ENCODE results near the gene PPP1R7.

The PPP1R7 gene

GRCh38 chr2:241198381-241199279 lies 48.4 kb downstream of the PPP1R7 start:
- no peak for DNase-seq

- DNase-seq, result no peak
Observed at GRCh38 chr2:241199286-241199685, 49.0 kb downstream of the PPP1R7 start.

GRCh38 chr2:241199897-241200821 lies 49.9 kb downstream of the PPP1R7 start:
- no peak for DNase-seq

- no peak for DNase-seq
Observed at GRCh38 chr2:241200822-241201395, 50.6 kb downstream of the PPP1R7 start.

GRCh38 chr2:241201445-241202267 lies 51.4 kb downstream of the PPP1R7 start:
- no peak for DNase-seq

GRCh38 chr2:241202268-241202585 lies 52.0 kb downstream of the PPP1R7 start:
- DNase-seq, result no peak

GRCh38 chr2:241202681-241203080 lies 52.4 kb downstream of the PPP1R7 start:
- DNase-seq, result no peak

- DNase-seq, result no peak
Observed at GRCh38 chr2:241203218-241204009, 53.1 kb downstream of the PPP1R7 start.

GRCh38 chr2:241204010-241204384 lies 53.7 kb downstream of the PPP1R7 start:
- no peak for DNase-seq

- DNase-seq, result no peak
Observed at GRCh38 chr2:241204490-241204889, 54.2 kb downstream of the PPP1R7 start.

GRCh38 chr2:241205086-241205485 lies 54.8 kb downstream of the PPP1R7 start:
- no peak for DNase-seq

- no peak for DNase-seq
Observed at GRCh38 chr2:241207151-241207550, 56.9 kb downstream of the PPP1R7 start.

GRCh38 chr2:241207641-241208040 lies 57.4 kb downstream of the PPP1R7 start:
- no peak for DNase-seq

GRCh38 chr2:241208058-241208457 lies 57.8 kb downstream of the PPP1R7 start:
- DNase-seq, result no peak

GRCh38 chr2:241209271-241209670 lies 59.0 kb downstream of the PPP1R7 start:
- no peak for DNase-seq

- DNase-seq, result no peak
Observed at GRCh38 chr2:241211276-241211675, 61.0 kb downstream of the PPP1R7 start.

- DNase-seq, result no peak
Observed at GRCh38 chr2:241213041-241213440, 62.8 kb downstream of the PPP1R7 start.

GRCh38 chr2:241213567-241213966 lies 63.3 kb downstream of the PPP1R7 start:
- no peak for DNase-seq

- no peak for DNase-seq
Observed at GRCh38 chr2:241214209-241214608, 63.9 kb downstream of the PPP1R7 start.

GRCh38 chr2:241214766-241215165 lies 64.5 kb downstream of the PPP1R7 start:
- DNase-seq, result no peak

GRCh38 chr2:241215421-241215820 lies 65.2 kb downstream of the PPP1R7 start:
- DNase-seq, result no peak

All from activated gamma-delta T cell treated with Interleukin-2 at 50 U/mL for 16 hours (primary cell).